Jurkat, Clone E6-1 (cell line): ENCODE results near the gene MMP10.
"Not testable (repeated sequence)": the region's sequence is repeated elsewhere in the genome, so short reads cannot be mapped to it uniquely, and the experiment has no call there.

Experiments used
- DNase-seq: peaks from one replicate; pipeline ENCODE4 v3.0.0-alpha.2; 2011; ENCODE audit warnings: low read depth, low spot score
- H3K4me3 ChIP-seq: 2 replicates; pipeline ENCODE4 v1.5.1; 2011; ENCODE audit warnings: mild to moderate bottlenecking, low read length, control low read depth, moderate library complexity

Gene MMP10

GRCh38 chr11:102734650-102735049 is 45.8 kb downstream of the MMP10 start:
- no peak for DNase-seq

GRCh38 chr11:102733232-102733875 is 47.1 kb downstream of the MMP10 start:
- H3K4me3 ChIP-seq: no peak overlapping the region
- peak; percentile 16 for DNase-seq

More at GRCh38 chr11:102734650-102735049, 45.8 kb downstream of the MMP10 start:
- no peak overlapping the region for H3K4me3 ChIP-seq

- not testable (repeated sequence) for DNase-seq, H3K4me3 ChIP-seq
These were observed 49.5 kb downstream of the MMP10 start for GRCh38 chr11:102730944-102731343.

- no peak overlapping the region for H3K4me3 ChIP-seq
- DNase-seq: no peak
These were observed 50.3 kb downstream of the MMP10 start for GRCh38 chr11:102729849-102730815.

GRCh38 chr11:102727890-102728289 is 52.5 kb downstream of the MMP10 start:
- DNase-seq: no peak
- no peak overlapping the region for H3K4me3 ChIP-seq

- DNase-seq: no peak
- no peak within 1 kb of the TSS for H3K4me3 ChIP-seq
These were observed 55.4 kb downstream of the MMP10 start, which contains the start of gene MMP8 for GRCh38 chr11:102724904-102725500. Gene MMP8, minus strand, starts transcription at chr11:102724954. Its CDS starts 99 bp downstream, at chr11:102724855.

- DNase-seq: no peak
- H3K4me3 ChIP-seq: no peak overlapping the region
These were observed 57.6 kb downstream of the MMP10 start for GRCh38 chr11:102722821-102723220.
